Measurements from ENCODE around the gene TSPEAR.

DNA sequence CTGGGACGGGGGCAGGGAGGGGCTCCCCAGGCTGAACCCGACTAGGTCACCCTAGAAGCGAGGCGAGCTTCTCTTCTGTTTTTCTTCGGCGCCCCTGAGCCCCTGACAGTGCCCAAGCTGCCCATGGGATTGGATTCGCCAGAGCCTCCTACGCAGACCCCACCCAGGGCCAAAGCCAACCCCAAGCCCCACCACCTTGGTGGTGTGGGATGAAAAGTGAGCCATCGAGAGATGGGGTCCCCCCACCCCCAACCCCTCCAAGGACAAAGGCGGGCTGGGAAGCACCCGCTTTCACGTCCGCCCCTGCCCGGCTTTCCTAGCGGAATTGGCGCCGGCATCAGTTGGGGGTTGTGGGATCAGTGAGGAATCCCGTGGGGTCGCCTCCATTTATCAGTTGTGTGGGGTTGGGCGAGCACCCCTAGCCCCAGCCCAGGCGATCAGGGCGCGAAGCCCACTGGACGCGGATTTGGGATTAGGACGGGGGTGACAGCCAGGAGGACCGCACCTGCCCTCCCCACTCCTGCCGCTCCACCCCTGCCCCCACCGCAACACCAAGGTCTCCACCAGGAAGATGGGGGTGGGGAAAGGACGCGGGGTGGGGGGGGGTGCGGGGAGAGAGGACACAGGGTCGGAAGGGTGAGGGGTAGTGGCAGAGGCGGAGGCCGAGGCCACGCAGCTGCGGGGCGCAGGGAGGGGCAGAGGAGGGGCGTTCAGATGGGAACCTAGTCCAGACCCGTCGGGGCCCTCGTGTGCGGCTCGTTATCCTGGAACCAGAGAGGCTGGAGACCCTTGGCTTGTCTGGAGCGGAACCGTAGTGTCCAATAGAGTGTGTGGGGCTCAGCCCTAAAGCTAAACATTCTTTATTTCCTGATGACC, 4.4 kb downstream of the TSPEAR start:
- TF ChIP-seq, protein P1, sequence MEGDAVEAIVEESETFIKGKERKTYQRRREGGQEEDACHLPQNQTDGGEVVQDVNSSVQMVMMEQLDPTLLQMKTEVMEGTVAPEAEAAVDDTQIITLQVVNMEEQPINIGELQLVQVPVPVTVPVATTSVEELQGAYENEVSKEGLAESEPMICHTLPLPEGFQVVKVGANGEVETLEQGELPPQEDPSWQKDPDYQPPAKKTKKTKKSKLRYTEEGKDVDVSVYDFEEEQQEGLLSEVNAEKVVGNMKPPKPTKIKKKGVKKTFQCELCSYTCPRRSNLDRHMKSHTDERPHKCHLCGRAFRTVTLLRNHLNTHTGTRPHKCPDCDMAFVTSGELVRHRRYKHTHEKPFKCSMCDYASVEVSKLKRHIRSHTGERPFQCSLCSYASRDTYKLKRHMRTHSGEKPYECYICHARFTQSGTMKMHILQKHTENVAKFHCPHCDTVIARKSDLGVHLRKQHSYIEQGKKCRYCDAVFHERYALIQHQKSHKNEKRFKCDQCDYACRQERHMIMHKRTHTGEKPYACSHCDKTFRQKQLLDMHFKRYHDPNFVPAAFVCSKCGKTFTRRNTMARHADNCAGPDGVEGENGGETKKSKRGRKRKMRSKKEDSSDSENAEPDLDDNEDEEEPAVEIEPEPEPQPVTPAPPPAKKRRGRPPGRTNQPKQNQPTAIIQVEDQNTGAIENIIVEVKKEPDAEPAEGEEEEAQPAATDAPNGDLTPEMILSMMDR (IDR thresholded peaks at IDR 0.05 in 4 of 5, conservative IDR thresholded peaks at IDR 0.05 in 1 of 5) = no peak
- TF ChIP-seq POLR2A (IDR thresholded peaks at IDR 0.05) = no peak

Measured in gastrocnemius medialis (tissue), 4 donors.